CD4-positive, alpha-beta T cell treated with Interleukin-12 subunit alpha and Interleukin-12 subunit beta, for 1 hour (primary cell): ENCODE results near the gene SCMH1.

Experiments
- DNase-seq: peaks from one replicate; pipeline ENCODE4 v3.0.0-alpha.2; 2020

The SCMH1 gene

DNA sequence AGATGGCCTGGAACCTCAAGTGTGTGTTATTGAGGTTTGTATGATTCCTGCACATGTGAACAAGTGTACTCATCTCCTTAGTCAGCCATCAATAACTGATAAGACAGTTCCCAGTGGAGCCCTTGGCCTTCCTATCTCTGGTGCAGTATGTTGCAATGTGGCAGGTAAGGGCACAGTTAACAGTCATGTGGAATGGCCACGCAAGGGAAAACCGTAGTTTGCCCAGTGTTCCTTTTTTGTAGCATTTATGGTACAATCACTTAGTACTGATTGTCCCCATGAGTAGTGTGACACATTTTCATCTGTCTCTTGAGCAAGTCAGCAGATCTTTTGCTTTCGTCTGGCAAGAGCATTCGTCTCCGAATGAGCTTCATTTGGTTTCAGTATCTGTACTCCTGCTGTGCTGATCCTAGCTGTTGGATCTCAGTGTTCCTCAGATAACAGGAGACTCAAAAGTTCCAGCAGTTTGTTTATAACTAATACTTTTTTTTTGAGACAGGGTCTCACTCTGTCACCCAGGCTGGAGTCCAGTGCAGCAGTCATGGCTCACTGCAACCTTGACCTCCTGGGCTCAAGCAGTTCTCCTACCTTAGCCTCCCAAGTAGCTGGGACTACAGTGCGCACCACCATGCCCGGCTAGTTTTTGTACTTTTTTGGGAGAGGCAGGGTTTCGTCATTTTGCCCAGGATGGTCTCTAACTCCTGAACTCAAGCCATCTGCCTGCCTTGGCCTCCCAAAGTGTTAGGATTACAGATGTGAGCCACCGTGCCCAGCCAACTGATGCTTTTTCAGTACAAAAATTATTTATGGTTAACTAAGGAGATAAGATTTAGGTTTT, 254.4 kb downstream of the SCMH1 start:
- DNase-seq: no peak

DNA sequence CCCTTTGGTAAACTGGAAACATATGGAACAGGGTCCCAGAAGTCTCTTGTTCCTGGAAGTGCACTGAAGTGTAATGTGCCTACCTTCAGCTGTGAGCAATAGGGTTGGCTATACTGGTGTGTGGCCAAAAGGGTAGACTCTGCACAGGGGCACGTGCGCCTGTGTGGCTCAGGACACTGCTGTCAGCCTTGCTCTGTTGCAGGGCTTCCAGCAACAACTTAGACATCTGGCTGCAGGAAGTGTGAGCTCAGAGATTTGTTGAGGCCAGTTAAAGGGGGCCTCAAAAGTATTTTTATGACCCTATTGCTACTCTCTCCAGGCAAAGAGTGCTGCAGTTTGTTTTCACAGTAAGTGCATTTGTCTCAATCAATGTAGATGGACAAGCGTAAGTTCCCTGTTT, 255.2 kb downstream of the SCMH1 start:
- DNase-seq: no peak

DNA sequence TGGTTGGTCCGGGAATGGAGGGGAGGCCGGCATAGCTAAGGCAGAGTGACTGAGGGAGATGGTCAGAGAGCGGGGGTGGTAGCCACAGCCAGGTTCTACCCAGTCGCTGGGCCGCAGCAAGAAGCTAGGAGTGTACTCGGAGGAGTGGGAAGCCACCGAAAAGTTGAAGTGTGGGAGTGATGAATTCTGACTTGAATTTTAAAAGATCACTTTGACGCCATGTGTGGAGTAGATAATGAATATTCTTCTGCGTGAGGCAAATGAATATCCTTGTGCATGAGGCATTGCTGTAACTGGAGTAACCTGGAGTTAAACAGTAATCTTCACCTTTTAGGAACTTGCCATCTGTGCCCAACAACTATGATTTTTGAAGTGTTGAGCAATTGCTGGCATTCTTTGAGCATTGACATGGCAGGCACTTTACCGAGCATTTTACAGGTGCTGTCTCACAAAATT, 255.8 kb downstream of the SCMH1 start:
- no peak for DNase-seq

DNA sequence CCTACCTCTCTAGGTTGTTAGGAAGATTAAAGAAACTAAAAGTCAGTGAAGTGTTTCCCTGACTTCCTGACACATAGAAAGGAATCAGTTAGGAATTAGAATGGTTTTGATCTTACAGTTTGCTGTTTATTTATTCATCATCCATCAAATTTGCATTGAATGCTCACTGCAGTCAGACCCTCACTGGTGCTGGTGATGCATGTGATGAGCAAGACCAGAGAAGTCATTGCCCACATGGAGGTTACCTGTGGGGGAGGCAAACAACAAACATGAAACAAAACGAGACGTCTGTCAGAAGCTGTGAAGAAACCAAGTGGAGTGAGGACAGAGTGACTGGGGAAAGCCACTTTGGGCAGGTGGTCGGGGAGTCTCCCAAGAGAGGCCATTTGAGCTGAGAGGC, 256.2 kb downstream of the SCMH1 start:
- DNase-seq: no peak

GRCh38 chr1:40985161-40985560, 256.9 kb downstream of the SCMH1 start:
- no peak for DNase-seq

GRCh38 chr1:40984531-40984930, 257.6 kb downstream of the SCMH1 start:
- DNase-seq: no peak

GRCh38 chr1:40984066-40984465, 258.0 kb downstream of the SCMH1 start:
- DNase-seq: no peak

DNA sequence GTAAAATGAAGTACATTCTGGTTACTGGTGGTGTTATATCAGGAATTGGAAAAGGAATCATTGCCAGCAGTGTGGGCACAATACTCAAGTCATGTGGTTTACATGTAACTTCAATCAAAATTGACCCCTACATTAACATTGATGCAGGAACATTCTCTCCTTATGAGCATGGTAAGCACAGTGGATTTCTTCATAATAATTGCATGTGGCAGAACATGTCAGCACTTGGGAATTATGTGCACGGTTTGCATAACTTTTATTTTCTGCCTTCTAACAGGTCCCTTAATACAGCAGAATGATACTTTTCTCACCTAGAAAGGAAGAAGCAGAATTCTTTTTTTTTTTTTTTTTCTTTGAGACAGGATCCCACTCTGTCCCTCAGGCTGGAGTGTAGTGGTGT, 258.8 kb downstream of the SCMH1 start:
- DNase-seq: no peak

- no peak for DNase-seq
Measured at GRCh38 chr1:40982721-40983120, 259.4 kb downstream of the SCMH1 start.

DNA sequence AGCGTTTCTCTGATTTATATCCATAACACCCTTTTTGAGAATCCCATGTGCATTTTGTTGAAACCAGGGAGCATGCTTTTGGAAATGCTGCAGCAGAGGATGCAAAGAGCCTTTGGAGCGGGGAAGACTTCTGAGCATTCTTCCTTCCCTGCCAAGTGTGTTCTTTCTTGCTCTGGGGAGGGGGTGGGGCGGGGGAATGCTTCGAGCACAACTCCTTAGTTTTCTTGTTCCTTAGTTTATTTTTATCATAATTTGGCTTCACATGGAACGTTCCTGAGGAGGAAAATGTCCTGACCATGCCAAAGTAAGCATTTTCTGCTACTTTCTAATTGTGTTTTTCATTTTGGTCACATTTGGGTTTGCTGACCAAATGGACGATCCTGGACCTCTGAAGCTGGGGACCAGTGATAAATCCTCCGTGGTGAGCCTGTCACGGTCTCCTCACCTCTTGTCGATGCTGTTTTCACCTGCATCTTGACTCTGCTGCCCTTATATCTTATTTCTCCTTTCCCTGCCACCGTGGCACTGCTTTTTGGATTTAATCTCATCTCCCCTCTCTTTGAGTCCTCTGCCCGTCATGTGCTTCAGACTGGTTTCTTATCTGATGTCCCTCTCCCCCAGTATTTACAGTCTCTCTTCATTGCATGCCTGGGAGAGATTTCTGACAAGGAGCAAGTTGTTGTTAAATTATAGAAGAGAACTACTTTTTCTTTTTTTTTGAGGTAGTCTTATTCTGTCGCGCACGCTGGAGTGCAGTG, 260.2 kb downstream of the SCMH1 start:
- DNase-seq: no peak

- DNase-seq: peak; percentile 63
Measured at GRCh38 chr1:40980453-40981121, 261.5 kb downstream of the SCMH1 start.

DNA sequence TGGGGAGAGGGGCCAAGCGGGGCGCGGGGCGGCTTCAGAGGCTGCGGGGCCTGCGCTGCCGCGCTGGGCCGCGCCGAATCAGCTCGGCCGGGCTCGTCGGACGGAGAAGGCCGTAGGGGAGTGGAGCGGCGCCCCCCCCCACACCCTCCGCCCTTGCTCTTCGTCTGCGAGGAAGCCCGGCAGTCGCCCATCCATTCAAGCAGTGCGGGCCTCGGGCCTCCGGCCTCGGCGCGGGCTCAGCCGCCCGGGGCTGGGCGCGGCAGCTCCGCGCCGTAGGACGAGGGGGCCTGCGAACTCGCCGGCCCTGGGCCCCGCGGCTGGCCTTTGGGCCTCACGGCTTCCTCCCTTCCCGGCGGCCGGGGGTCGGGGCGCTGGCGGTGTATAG, 262.0 kb downstream of the SCMH1 start:
- no peak for DNase-seq

DNA sequence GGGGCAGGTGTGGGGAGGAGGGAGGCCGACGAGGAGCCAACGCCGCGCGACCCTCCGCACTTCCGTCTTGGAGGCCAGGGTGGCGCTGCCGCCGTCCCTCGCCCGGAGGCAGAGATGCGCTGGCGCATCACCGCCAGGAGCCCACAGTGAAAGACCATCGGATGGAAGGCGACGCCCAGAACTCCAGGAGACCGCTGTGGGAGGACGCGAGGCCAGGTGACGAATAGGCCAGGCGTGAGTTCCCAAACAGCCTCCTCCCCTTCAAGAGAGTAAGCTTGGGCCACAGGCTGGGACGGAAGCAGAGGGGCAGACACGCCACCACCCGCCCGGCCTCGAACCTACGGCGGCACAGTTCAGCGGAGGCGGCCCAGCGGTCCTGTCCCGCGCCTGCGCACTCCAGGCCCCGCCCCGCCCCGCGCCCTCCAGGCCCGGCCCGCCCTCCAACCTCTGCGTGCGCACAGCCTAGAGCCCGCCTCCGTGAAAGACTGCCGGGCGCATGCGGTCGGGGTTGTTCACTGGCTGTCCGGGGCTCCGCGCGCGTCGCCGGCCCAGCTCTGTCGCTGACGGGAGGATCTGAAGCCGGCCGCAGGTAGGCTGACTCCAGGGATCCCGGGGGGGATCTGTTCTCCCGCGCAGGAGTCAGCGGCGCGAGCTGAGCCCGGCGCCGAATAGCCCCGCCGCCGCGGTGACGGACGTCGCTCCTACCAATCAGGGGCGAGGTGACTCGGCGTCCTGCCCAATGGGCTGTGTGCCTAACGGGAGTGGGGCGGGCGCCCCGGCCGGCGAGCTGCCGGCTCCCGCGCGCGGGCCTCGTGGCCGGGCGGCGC, 262.7 kb downstream of the SCMH1 start, which contains the start of gene CTPS1:
Gene CTPS1, plus strand, starts transcription at position 456 of the 827 bp plus-strand sequence. CDS start 3,595 bp downstream, outside the sequence.
- DNase-seq: peak; percentile 96

- DNase-seq: peak; percentile 2
Measured at GRCh38 chr1:40978886-40979240, 263.2 kb downstream of the SCMH1 start.

DNA sequence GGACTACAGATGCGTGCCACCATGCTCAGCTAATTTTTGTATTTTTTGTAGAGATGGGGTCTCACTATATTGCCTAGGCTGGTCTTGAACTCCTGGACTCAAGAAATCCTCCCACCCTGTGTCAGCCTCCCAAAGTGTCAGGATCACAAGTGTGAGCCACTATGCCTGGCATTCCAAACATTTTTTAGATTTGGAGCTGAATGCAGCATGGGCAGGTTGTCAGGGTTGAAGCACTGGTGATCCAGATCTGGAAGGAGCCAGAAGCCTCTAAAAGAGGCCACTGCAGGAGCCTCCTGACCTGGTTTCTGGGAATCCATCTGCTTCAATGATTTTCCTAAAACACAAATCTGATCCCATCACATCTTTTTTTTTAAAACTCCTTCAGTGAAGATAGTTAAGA, 264.4 kb downstream of the SCMH1 start:
- no peak for DNase-seq
